Endometrial microvascular endothelial cells (primary cell): Measurements from ENCODE around the gene FEM1B. TPM values are rescaled to one million over a fixed set of nuclear protein-coding genes. Genes with fewer than 3 reads are reported as not detected.
"Not testable (repeated sequence)": the region's sequence is repeated elsewhere in the genome, so short reads cannot be mapped to it uniquely, and the experiment has no call there.

Experiments
- in situ Hi-C: cut with HindIII; loops from 2 replicates; pipeline ENCODE4 v1.10.0; 2017; ENCODE audit warnings: low sequenced_read_pairs, low pct_unique_long_range_greater_than_20kb; ENCODE audit errors: inconsistent ontology term
- total RNA-seq: library from RNA; depleted of rRNA; stranded (reverse); fragments of >200 nt; gene quantifications from one replicate; pipeline ENCODE4 v1.2.3, GENCODE V29; 2015; ENCODE audit errors: inconsistent ontology term

FEM1B gene
- 29.4 TPM for total RNA-seq

- in situ Hi-C loops: no loop called here
These were observed at the start of gene FEM1B for GRCh38 chr15:68277603-68278344. FEM1B (plus strand) TSS chr15:68277745; CDS start chr15:68278418, 673 bp downstream.

GRCh38 chr15:68228143-68228970 is 49.2 kb upstream of the FEM1B start:
- in situ Hi-C loops: no loop called here

GRCh38 chr15:68228971-68229385 is 48.6 kb upstream of the FEM1B start:
- in situ Hi-C loops: no loop called here

GRCh38 chr15:68229386-68230156 is 48.0 kb upstream of the FEM1B start, which contains the start of gene CLN6:
CLN6 (minus strand) TSS chr15:68229728; CDS start chr15:68229584, 144 bp downstream.
- in situ Hi-C loops: no loop called here

GRCh38 chr15:68230157-68231100 is 47.1 kb upstream of the FEM1B start:
- in situ Hi-C loops: no loop called here

- in situ Hi-C loops: no loop called here
These were observed 46.3 kb upstream of the FEM1B start for GRCh38 chr15:68231102-68231818.

- in situ Hi-C loops: no loop called here
These were observed 45.1 kb upstream of the FEM1B start for GRCh38 chr15:68232449-68232848.

GRCh38 chr15:68232937-68233336 is 44.6 kb upstream of the FEM1B start:
- in situ Hi-C loops: no loop called here

GRCh38 chr15:68234060-68234459 is 43.5 kb upstream of the FEM1B start:
- in situ Hi-C loops: no loop called here

- in situ Hi-C loops: not testable (repeated sequence)
These were observed 43.0 kb upstream of the FEM1B start for GRCh38 chr15:68234520-68234919.

- in situ Hi-C loops: no loop called here
These were observed 42.5 kb upstream of the FEM1B start for GRCh38 chr15:68235022-68235421.

- in situ Hi-C loops: no loop called here
These were observed 38.5 kb upstream of the FEM1B start for GRCh38 chr15:68239025-68239424.

GRCh38 chr15:68241088-68241935 is 36.2 kb upstream of the FEM1B start:
- in situ Hi-C loops: no loop called here

GRCh38 chr15:68244235-68244634 is 33.3 kb upstream of the FEM1B start:
- in situ Hi-C loops: no loop called here

- in situ Hi-C loops: no loop called here
These were observed 28.4 kb upstream of the FEM1B start for GRCh38 chr15:68249058-68249713.

GRCh38 chr15:68252925-68253534 is 24.5 kb upstream of the FEM1B start:
- in situ Hi-C loops: no loop called here
